HCT116 (cell line): ENCODE results near the gene KIAA0232. TPM values are rescaled to one million over a fixed set of nuclear protein-coding genes. Genes with fewer than 3 reads are reported as not detected.

Experiments used
- ATAC-seq: fragments of 200-7000 bp; cut with Tn5 transposase; 2 replicates; pipeline ENCODE4 v1.9.1; 2020; ENCODE audit warnings: mild to moderate bottlenecking, moderate library complexity
- BruUV-seq: library from RNA; stranded (reverse); fragments of 400-500 nt; replicated peaks from 2 replicates; lab custom pipeline; 2021; lab: Mats Ljungman, UMichigan
- CTCF ChIA-PET: fragments of 300-600 bp; sonication (Branson Sonifier 250); formaldehyde crosslinking; loops from one replicate; lab custom pipeline; 2021; ENCODE audit warnings: antibody characterized with exemption; lab: Charles Lee
- POLR2A ChIA-PET: fragments of 300-600, 350-600 bp; sonication (Branson Sonifier 250); formaldehyde crosslinking; loops from one replicate; lab custom pipeline; 2021; ENCODE audit warnings: antibody characterized with exemption; lab: Charles Lee
- RAD21 ChIA-PET, 2 experiments: fragments of 300-600 bp; sonication (Branson Sonifier 250); formaldehyde crosslinking; loops; one replicate each; lab custom pipeline; 2023; ENCODE audit warnings: low total read pairs in 2 of 2; ENCODE audit not compliant: uncharacterized antibody in 2 of 2, unreplicated experiment in 2 of 2, low non-redundant PET in 1 of 2; lab: Charles Lee
- DNase-seq: peaks from one replicate; pipeline ENCODE4 v3.0.0-alpha.2; 2010; ENCODE audit warnings: low read depth, low spot score
- H2AFZ ChIP-seq: fragments of 200-600 bp; shearing (Covaris generic), sonication (generic); 2 replicates; pipeline ENCODE4 v1.6.1; 2017; ENCODE audit warnings: low read depth, mixed run types, mixed read lengths, antibody characterized with exemption, low read length; ENCODE audit not compliant: poor library complexity, severe bottlenecking
- H3K27ac ChIP-seq: 2 replicates; pipeline ENCODE4 v1.5.1; 2012; ENCODE audit warnings: low read depth, low read length
- H3K27me3 ChIP-seq: fragments of 200-600 bp; sonication (generic); 2 replicates; pipeline ENCODE4 v1.6.1; 2016; ENCODE audit warnings: mixed run types, low read length, mixed read lengths; ENCODE audit not compliant: insufficient read depth
- H3K36me3 ChIP-seq, 2 experiments: fragments of 200-500 bp in 1 of 2; fragments of 200-600 bp in 1 of 2; sonication (Bioruptor generic) in 1 of 2; sonication (generic) in 1 of 2; 2 replicates each; pipeline versions ENCODE4 v1.5.1 to v1.6.1; 2014 to 2016; ENCODE audit warnings: low read length in 2 of 2, inconsistent platforms in 1 of 2, mixed read lengths in 1 of 2, mixed run types in 1 of 2; ENCODE audit not compliant: insufficient read depth in 2 of 2, control insufficient read depth in 1 of 2
- H3K4me1 ChIP-seq, 2 experiments: fragments of 200-600 bp in 1 of 2; sonication (generic) in 1 of 2; 2 replicates each; pipeline versions ENCODE4 v1.5.1 to v1.6.1; 2012 to 2017; ENCODE audit warnings: low read length in 2 of 2, inconsistent platforms in 1 of 2, mild to moderate bottlenecking in 1 of 2, mixed read lengths in 1 of 2, mixed run types in 1 of 2, moderate library complexity in 1 of 2; ENCODE audit not compliant: insufficient read depth in 2 of 2, control insufficient read depth in 1 of 2
- H3K4me2 ChIP-seq: fragments of 200-600 bp; sonication (generic); 2 replicates; pipeline ENCODE4 v1.6.1; 2017; ENCODE audit warnings: mixed run types, low read length, mixed read lengths
- H3K4me3 ChIP-seq, 2 experiments: fragments of 200-600 bp in 1 of 2; sonication (generic) in 1 of 2; replicated peaks in 1 of 2; 2 replicates each; pipeline ENCODE4 v1.5.1; 2011 to 2016; ENCODE audit warnings: low read length in 2 of 2, control low read depth in 1 of 2, low read depth in 1 of 2, mild to moderate bottlenecking in 1 of 2, mixed read lengths in 1 of 2, mixed run types in 1 of 2
- H3K79me2 ChIP-seq: fragments of 200-600 bp; sonication (generic); 2 replicates; pipeline ENCODE4 v1.6.1; 2017; ENCODE audit warnings: mild to moderate bottlenecking, mixed run types, low read length, moderate library complexity, mixed read lengths; ENCODE audit not compliant: insufficient read depth
- H3K9ac ChIP-seq: fragments of 200-600 bp; sonication (generic); 2 replicates; pipeline ENCODE4 v1.6.1; 2016; ENCODE audit warnings: low read length, mixed read lengths
- H3K9me2 ChIP-seq: fragments of 200-600 bp; sonication (generic), shearing (Covaris generic); 2 replicates; pipeline ENCODE4 v1.6.1; 2017; ENCODE audit warnings: mixed run types, mild to moderate bottlenecking, moderate library complexity; ENCODE audit not compliant: insufficient read depth
- H3K9me3 ChIP-seq, 2 experiments: fragments of 200-500 bp in 1 of 2; fragments of 200-600 bp in 1 of 2; sonication (Bioruptor generic) in 1 of 2; sonication (generic) in 1 of 2; 2 replicates each; pipeline ENCODE4 v1.6.1; 2014 to 2017; ENCODE audit warnings: low read length in 2 of 2, mixed read lengths in 2 of 2, inconsistent platforms in 1 of 2, low read depth in 1 of 2, mild to moderate bottlenecking in 1 of 2, mixed run types in 1 of 2, moderate library complexity in 1 of 2; ENCODE audit not compliant: control insufficient read depth in 1 of 2, insufficient read depth in 1 of 2
- H4K20me1 ChIP-seq: fragments of 200-600 bp; sonication (generic), shearing (Covaris generic); 2 replicates; pipeline ENCODE4 v1.6.1; 2017; ENCODE audit warnings: mixed run types, mild to moderate bottlenecking, moderate library complexity; ENCODE audit not compliant: insufficient read depth
- CBX3 ChIP-seq: IDR thresholded peaks from 2 replicates; pipeline ENCODE4 v1.6.1; 2012; ENCODE audit warnings: low read depth
- ELF1 ChIP-seq: IDR thresholded peaks from 2 replicates; pipeline ENCODE4 v1.6.1; 2012; ENCODE audit warnings: low read depth, borderline replicate concordance
- EZH2phosphoT487 ChIP-seq: fragments of 200-600 bp; IDR thresholded peaks from 2 replicates; pipeline ENCODE4 v1.6.1; 2018; ENCODE audit warnings: antibody characterized with exemption, borderline replicate concordance
- FOSL1 ChIP-seq: IDR thresholded peaks from 2 replicates; pipeline ENCODE4 v1.6.1; 2012; ENCODE audit warnings: low read depth
- POLR2A ChIP-seq: IDR thresholded peaks from 2 replicates; pipeline ENCODE4 v1.7.0; 2011; ENCODE audit warnings: borderline replicate concordance; ENCODE audit not compliant: insufficient read depth, insufficient read length; ENCODE audit errors: extremely low read depth
- RAD21 ChIP-seq: IDR thresholded peaks from 2 replicates; pipeline ENCODE4 v1.6.1; 2012; ENCODE audit warnings: low read depth, mild to moderate bottlenecking
- REST ChIP-seq: IDR thresholded peaks from 2 replicates; pipeline ENCODE4 v1.6.1; 2012; ENCODE audit warnings: low read depth
- SIN3A ChIP-seq: IDR thresholded peaks from 2 replicates; pipeline ENCODE4 v1.6.1; 2012; ENCODE audit warnings: low read depth
- SP1 ChIP-seq: IDR thresholded peaks from 2 replicates; pipeline ENCODE4 v1.6.1; 2012; ENCODE audit warnings: low read depth
- TCF7L2 ChIP-seq: IDR thresholded peaks from 2 replicates; pipeline ENCODE4 v1.7.0; 2011; ENCODE audit warnings: borderline replicate concordance, inconsistent platforms; ENCODE audit not compliant: insufficient read depth, insufficient read length; ENCODE audit errors: extremely low read depth
- ZFX ChIP-seq: fragments of 450-650 bp; IDR thresholded peaks from 2 replicates; pipeline ENCODE4 v1.6.1; 2017
- ZNF274 ChIP-seq: fragments of 200-500 bp; sonication (Bioruptor generic); IDR thresholded peaks from 2 replicates; pipeline ENCODE4 v1.6.1; 2014; ENCODE audit warnings: mild to moderate bottlenecking, low read depth, low read length, inconsistent platforms
- intact Hi-C: fragments of 100-400 bp; cut with micrococcal nuclease; formaldehyde crosslinking; loops from 2 replicates; pipeline ENCODE4 v1.10.0; 2022
- total RNA-seq: library from RNA; stranded (reverse); gene quantifications from one replicate; pipeline ENCODE4 v1.2.1, GENCODE V29; 2021; ENCODE audit not compliant: unreplicated experiment

Gene KIAA0232
- total RNA-seq, 1 experiment from 2014 or later, result 18.1 TPM

GRCh38 chr4:6824071-6824470 is 41.5 kb downstream of the KIAA0232 start:
- H3K9ac ChIP-seq, result no peak overlapping the region
- peaks cover 3 to 7% of the 10 kb centered on the region in 2 experiments; a peak in 2 of 4 replicates for H3K36me3 ChIP-seq
- no peaks in the 10 kb centered on the region for H3K9me2 ChIP-seq
- H3K4me1 ChIP-seq, result no peaks in the 10 kb centered on the region
- POLR2A ChIA-PET, result interaction anchor here (0.6 kb wide), 1 partner anchor 50 kb away, joined by 4 read pairs; no protein-coding TSS in a partner anchor
- H3K79me2 ChIP-seq, result peaks cover 14% of the 10 kb centered on the region
- no peak for DNase-seq
- no peak for TF ChIP-seq POLR2A
- TF ChIP-seq SIN3A, result no peak
- TF ChIP-seq TCF7L2, result no peak
- no peak for TF ChIP-seq REST
- TF ChIP-seq ZNF274, result no peak
- no peak for TF ChIP-seq ZFX
- TF ChIP-seq RAD21, result no peak
- TF ChIP-seq SP1, result no peak
- TF ChIP-seq EZH2phosphoT487, result no peak
- no peak for TF ChIP-seq ELF1
- no peak for TF ChIP-seq FOSL1
- TF ChIP-seq CBX3, result no peak
- TF ChIP-seq, all 23 proteins: peak for 0
- intact Hi-C loops, result no loop called here
- no peak for ATAC-seq
- Histone ChIP-seq H3K4me2 (no peak overlapping the region), H3K9me3 (peaks cover 0 to 7% of the 10 kb centered on the region in 2 experiments; a peak in 1 of 4 replicates), H4K20me1 (no peaks in the 10 kb centered on the region), H3K27me3 (no peaks in the 10 kb centered on the region), H2AFZ (no peak overlapping the region), H3K27ac (no peak overlapping the region), H3K4me3 (no peak overlapping the region)
- no TSS peak for BruUV-seq
- CTCF ChIA-PET, result interaction anchor here (0.7 kb wide), 1 partner anchor 50 kb away, joined by 3 read pairs; no protein-coding TSS in a partner anchor
- RAD21 ChIA-PET, result no interaction called here
